NCI-H2227 (cell line): Measurements from ENCODE around the gene EIF2B2.
A peak's percentile ranks its signal among the peaks of the same experiment; 100 is the strongest.
"Not testable (repeated sequence)": the region's sequence is repeated elsewhere in the genome, so short reads cannot be mapped to it uniquely, and the experiment has no call there.

Experiments
- DNase-seq: peaks from one replicate; lab custom pipeline; 2025; ENCODE audit not compliant: unreplicated experiment; lab: John Stamatoyannopoulos, UW

EIF2B2 gene

DNA sequence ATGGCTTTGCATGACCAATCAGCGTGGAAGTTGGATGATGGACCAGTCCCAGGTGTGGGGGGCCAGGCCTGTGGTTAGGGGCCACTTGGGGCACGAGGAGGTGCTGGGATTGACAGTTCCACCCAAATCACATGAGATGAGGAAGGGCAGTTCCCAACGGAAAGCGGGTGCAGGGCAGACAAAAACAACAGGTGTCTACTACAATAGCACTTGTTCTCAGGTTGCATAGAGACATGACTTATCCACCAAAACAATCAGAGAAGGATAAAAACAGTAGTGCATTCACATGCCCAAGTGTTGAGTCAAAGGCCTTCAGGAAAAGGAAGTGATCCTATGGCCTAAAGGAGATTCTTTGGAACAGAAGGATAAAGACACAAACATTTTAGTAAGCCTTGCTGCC, 14.6 kb upstream of the EIF2B2 start:
- no peak for DNase-seq

DNA sequence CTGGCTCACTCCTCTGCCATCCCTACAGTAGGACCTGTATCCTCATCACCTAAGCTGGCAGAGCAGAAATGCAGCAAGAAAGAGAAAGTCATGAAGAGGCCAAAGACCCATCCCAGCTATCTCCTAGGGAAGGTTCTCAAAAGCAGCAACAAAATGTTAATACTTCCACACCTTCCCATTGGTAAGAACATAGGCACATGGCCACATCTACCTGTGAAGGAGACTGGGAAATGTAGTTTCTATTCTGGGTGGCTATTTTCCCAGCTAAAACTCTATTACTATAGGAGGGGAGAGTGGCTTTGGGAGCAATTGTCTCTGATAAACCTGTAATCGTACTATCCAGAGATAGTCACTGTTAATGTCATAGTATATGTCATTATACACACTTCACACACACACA, 13.7 kb upstream of the EIF2B2 start:
- no peak for DNase-seq

DNA sequence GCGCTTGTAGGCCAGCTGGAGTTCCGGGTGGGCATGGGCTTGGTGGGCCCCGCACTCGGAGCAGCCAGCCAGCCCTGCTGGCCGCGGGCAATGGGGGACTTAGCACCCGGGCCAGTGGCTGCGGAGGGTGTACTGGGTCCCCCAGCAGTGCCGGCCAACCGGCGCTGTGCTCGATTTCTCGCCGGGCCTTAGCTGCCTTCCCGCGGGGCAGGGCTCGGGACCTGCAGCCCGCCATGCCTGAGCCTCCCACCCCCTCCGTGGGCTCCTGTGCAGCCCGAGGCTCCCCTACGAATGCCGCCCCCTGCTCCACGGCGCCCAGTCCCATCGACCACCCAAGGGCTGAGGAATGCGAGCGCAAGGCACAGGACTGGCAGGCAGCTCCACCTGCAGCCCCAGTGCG, 8.5 kb upstream of the EIF2B2 start:
- DNase-seq, result not testable (repeated sequence)

DNA sequence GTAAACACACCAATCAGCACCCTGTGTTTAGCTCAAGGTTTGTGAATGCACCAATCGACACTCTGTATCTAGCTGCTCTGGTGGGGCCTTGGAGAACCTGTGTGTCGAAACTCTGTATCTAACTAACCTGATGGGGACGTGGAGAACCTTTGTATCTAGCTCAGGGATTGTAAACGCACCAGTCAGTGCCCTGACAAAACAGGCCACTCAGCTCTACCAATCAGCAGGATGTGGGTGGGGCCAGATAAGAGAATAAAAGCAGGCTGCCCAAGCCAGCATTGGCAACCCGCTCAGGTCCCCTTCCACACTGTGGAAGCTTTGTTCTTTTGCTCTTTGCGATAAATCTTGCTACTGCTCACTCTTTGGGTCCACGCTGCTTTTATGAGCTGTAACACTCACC, 6.9 kb upstream of the EIF2B2 start:
- not testable (repeated sequence) for DNase-seq

DNA sequence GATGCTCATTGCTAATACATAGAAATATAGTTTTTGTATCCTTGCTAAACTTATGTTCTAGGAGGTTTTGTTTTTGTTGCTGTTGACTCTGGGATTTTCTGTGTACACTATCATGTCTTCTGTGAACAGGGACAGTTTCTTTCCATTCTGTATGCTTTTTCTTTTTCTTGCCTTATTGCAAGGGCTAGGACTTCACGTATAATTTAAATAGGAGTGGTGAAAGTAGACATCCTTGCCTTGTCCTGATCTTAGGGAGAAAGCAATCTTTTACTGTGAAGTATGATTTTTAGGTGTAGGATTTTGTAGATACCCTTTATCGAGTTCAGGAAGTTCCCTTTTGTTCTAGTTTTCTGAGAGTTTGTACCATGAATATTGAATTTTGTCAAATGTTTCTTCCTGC, 1.5 kb upstream of the EIF2B2 start:
- DNase-seq, result no peak

DNA sequence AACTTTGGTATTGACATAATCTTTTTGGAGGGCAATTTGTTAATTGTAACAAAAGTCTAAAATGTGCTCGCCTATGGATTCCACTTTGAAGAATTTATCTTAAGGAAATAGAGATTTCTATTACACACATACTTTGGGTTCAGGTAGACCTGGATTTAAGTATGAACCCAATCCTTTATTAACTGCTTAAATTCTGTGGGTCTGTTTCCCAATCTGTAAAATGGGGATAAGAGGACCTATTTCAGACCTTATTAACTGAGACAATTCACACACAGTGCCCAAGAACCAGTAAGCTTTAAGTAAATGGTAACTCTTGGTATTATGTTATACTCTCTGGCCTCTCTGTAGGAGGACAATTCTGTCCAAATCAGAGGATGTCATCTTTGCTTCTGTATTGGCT, 822 bp upstream of the EIF2B2 start:
- DNase-seq, result no peak

DNA sequence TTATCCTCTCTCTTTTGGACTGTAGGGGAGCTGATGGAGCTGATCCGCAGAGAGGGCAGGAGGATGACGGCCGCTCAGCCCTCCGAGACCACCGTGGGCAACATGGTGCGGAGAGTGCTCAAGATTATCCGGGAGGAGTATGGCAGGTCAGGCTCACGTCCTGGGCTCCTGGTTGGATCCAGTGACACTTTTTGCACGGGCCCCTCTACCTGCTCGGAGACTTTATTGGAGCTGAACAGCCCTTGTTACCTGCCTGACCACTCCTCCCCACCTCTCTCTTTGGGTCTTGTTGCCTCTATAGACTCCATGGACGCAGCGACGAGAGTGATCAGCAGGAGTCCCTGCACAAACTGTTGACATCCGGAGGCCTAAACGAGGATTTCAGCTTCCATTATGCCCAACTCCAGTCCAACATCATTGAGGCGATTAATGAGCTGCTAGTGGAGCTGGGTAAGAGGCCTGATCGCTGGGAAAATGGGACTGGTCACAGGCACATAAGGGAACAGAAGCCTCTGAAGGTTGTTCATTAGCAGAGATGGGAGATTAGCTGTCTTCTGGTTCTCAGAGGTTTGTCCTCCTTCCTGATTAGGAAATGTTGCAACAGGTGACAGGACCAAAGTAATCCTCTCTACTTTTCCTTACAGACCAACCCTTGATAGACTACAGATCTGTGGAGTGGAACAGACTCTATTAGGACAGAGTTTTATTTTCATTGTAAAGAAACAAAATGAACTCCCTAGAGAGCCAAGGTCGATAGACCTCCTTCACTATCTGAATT, 718 bp downstream of the EIF2B2 start:
- no peak for DNase-seq

DNA sequence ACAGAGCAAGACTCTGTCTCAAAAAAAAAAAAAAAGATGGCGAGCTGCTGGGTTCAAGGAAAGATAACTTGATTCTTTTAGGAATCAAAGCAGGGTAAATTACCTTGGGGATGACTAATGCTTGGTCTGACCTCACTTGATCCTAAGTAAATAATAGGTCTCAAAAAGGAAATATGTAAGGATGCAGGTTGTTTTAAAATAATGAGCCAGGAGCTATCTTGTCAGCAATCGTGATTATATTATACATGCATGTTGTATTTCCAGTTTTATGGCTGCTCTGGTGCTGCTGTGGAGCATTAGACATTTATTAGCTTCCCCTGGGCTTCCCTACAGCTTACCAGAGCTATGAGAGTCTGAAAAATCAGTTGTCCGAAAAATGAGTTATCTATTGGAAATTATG, 2.6 kb downstream of the EIF2B2 start:
- DNase-seq, result no peak

DNA sequence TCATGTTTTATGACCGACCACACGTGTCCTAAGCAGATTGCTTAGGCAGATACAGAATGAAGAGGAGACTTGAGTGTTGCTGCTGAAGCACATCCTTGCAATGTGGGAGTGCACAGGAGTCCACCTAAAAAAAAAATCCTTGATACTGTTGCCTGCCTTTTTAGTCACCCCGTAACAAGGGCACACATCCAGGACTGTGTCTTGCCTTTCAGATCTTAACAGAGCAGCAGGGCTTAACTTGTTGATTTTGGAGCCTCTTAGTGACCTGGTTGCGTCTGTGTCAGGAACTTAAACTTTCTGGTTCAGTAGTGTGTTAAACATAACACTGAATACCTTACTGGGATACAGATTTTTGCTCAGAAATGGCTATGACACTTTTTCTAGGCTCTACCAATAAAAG, 6.5 kb downstream of the EIF2B2 start:
- DNase-seq, result no peak

DNA sequence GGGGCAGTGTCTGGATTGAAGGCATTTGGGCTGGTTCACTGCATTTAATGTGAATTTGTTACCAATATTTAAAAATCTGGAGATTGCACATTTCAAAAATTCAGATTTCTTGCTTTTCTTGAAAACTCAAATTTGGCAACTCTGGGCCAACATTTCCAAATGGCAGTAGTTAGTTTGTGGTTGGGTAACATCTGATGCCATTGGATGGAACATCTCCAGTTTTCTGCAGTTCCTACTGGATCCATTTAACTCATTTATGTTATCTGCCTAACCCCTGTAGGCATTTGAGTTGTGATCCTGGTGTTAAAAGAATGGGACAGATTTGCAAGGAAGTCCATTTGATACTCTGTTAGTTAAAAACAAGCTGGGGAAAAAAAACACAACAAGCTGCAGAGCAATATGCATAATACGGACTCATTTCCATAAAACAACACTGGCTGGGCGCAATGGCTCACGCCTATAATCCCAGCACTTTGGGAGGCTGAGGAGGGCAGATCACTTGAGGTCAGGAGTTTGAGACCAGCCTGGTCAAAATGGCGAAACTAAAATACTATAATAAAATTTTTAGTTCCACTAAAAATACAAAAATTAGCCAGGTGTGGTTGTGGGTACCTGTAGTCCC, 7.9 kb downstream of the EIF2B2 start:
- no peak for DNase-seq

DNA sequence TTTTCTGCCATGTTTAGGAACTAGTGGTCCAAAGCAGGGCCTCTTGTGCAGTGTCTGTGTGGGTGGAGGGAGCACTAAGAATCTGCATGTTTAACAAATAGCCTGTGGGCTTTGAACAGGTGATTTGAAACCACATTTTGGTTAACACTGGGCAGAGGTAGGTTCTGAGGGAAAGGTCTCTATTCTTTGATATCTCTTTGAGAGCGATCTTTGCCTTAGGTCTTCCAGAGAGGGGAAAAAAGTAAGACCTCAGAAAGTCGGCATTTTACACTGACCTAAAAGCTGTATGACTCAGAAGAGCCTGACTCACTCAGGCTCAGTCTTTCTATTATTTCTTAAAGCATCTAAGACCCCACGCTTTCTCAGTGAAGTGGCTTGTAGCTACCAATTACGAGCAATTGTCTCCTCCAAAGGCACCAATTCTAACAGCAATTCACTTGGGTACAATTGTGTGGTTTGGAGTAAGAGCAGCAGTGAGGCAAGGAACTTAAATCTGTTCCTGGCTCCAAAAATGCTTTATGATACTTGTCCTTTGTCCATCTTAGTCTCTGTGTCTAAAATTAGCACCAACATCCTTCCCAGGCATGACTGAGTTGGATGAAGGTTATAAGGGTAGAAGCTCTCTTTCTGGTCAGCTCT, 8.8 kb downstream of the EIF2B2 start:
- peak; percentile 90 for DNase-seq

DNA sequence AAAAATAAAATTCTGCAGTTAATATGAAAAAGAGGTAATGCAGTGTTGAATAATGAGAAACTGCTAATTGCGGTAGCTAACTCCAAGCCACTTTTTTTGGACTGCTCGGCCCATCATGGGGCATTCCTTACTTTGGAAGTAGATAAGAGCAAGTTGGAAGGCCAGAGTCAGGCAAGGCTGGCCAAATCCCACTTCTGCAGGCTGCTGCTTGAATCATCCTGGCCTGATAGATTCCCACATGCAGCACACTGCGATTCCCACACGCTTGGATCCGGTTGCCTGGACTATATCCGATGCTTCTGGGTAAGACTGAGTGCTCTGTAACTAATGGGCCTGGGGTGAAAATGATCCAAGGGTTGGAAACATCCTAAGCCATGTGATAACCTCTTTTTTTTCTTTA, 10.6 kb downstream of the EIF2B2 start:
- no peak for DNase-seq

DNA sequence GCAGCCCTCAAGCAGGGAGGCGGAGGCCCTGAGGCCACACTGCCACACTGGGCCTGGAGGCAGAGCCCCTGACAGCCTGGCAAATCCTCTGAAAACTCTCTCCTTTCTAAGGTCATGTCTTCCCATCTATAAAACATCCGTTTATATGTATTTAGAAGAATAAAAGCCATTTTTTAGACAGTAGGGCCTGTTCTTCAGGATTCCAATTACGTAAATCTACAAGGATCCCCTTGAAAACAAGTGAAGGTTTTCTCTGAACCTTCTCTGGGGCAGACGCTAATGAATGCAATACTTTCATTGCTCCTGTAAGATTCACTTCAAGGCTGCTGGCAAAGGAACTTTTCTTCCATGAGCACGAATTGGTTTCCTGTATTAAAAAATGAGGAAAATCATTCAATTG, 12.8 kb downstream of the EIF2B2 start:
- no peak for DNase-seq

DNA sequence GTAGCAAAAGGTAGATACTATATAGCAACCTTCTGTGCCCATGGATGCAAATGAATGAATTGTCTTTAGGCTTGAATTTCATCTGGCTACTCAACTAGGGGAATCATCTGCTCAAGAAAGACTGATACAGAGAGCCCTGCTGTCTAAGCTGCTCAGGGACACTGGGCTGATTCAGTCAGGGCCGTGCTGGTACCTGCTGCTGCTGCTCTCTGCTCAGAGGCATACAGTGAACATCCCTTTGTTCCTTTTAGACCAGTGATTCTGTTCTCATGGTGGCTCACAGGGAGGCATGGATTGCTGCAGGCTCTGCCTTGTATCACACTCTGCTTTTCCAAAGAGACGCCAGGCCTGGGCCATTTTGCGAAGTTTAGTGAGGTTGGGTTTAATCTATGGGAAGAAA, 14.1 kb downstream of the EIF2B2 start:
- DNase-seq, result no peak

DNA sequence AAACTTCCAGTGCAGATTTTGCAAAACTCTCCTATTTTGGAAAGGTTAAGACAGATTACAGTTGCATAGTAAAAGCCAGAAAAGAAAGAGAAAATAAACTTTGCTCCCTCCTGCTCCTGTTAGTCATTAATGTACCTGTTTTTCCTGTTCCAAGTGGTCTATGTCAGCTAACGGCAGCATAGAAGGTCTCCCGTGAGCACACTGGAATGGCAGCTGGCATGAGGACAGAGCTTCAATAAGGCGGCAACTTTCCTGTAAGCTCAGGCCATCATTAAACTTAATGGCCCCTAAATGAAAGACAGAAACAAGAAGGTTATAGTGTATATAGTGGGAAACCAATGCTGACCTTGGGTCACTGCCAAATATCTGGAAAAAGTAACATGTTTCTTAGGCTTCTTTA, 16.0 kb downstream of the EIF2B2 start:
- DNase-seq, result no peak

DNA sequence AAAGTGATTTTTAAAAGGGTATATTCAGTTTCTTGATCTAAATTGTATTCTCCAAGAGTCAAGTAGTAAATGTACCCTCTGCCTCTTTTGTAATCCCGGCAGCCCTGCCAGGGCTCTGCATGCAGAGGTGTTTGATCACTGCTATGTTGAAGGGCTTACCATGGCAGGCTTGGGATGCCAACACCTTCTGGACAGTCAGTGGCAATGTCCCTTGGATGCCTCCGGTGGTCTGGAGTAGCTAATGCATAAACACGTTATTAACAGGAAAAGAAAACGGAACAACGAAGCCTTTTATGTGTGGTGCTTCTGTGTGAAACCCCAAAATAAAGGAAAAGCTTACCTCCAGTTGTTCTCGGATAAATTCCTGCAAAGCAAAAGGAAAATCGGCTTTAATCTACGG, 19.9 kb downstream of the EIF2B2 start:
- no peak for DNase-seq

DNA sequence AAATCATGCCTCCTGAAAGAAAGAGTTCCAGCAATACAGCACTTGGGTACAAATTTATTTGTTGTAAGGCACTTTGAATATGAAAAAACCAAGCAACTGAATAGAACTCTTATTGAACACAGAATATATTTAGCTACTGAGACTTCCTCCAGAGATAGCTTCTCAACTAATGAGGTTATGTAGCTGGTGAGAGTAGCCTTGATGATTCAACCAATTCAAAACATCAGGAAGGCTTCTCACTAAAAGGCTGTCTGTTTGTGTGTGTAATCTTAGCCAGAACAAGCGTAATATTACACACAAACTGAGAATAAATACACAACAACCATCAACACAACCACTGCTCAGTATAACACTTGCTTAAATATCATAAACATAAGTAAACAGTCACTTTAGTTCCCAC, 20.4 kb downstream of the EIF2B2 start:
- no peak for DNase-seq

DNA sequence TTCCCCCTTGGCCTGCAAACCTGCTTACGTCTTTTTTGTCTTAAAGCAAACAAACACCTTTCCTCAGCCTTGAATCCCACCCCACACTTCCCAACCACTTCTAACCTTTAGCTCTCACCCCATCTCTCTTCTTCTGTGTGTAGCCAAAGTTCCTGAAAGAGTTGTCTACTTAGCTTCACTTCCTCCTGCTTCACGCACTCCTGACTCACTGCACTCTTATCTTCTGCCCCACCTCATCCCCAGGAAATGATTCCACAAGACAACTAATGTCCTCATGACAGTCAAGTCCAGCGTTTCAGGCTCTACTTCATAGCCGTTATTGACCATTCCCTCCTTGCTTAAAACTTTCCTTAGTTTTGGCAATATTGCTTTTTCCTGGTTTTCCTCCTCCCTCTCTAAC, 22.4 kb downstream of the EIF2B2 start:
- no peak for DNase-seq

DNA sequence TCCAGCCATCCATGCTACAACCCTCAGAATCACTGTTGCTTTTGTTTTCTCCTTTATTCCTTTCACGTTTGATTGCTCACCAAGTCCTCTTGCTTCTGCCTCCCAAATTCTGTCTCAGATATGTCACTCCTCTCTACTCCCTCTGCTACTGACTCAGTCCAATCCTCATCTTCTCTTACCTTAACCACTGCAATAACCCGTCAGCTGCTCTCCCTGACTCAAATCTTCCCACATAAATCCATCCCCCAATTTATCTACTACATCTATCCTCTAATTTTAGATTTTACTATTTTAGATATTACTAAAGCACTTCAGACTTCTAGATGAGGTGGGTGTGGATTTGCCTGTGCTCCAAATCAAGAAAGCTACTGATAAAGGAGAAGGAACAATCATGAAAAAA, 23.2 kb downstream of the EIF2B2 start:
- no peak for DNase-seq

DNA sequence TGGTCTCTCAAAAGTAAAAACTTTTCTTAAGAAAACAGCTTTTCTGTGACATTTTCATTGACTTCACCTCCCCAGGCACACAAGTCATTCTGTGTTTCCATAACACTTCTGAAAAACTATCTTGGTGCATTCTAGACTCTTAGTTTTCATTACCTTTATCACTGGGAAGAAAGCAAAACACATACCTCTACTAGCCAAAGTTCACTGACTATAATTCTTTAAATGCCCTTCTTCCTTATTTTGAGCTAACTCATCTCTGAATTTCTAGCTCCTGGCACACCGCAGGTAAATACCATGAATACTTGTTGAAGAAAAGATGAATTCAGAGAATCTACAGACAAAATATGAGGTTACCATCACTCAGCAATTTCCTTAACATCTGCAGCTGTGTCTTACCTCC, 27.4 kb downstream of the EIF2B2 start:
- DNase-seq, result no peak

DNA sequence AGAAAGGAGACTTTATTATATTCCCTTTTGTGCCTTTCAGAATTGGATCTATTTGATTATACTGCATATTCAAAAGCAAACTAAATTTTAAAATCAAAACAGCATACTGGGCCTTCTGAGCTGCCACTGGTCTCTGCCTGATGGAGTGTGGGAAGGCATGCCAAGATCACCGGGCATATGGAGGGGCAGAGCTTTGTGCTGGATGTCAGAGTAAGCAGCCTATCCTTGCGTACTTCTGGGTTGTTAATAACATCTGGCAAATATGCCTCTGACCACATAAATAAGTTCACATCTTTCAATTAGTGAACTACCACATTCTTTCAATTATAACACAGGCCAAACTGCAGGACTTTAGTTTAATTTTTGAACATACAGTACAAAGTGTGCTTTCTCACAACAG, 30.2 kb downstream of the EIF2B2 start:
- no peak for DNase-seq

DNA sequence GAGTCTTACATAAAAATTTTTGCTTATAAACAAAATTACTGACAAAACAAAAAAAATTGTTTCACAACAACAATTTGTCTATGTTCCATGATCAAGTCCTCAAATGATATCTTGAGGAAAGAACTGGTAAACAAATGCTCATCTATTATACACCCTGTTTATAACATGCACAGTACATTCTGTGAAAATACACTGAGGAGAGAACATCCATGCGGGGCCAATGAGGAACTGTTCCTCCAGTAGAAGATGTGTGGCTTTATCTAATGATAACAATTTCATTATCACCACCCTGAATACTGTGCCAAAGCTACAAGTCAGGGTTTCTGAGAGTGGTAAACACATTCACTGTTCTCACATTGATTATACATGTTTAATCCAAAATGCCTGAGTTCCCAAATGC, 37.8 kb downstream of the EIF2B2 start:
- DNase-seq, result no peak

DNA sequence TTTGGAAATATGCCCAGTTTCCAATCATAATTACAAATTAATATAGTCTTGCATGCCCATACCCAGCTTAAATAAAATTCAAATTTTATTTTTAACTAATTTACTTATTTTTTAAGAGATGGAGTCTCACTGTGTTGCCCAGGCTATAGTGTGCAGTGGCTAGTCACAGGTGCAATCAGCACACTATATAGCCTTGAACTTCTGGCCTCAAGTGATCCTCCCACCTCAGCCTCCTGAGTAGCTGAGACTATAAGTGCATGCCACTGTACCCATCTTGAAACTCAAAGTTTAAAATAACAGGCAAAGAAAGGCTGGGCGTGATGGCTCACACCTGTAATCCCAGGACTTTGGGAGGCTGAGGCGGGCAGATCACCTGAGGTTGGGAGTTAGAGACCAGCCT, 38.2 kb downstream of the EIF2B2 start:
- DNase-seq, result no peak
